K562 (cell line): ENCODE measurements around the gene PGA3. TPM values are rescaled to one million over a fixed set of nuclear protein-coding genes. Genes with fewer than 3 reads are reported as not detected.

Experiments
- DEAF1 ChIP-seq: fragments of 450-650 bp; formaldehyde crosslinking; IDR thresholded peaks from 2 replicates; pipeline ENCODE4 v1.4.0; 2020; ENCODE audit warnings: mild to moderate bottlenecking, moderate library complexity
- EP400 ChIP-seq: fragments of 450-650 bp; IDR thresholded peaks from 2 replicates; pipeline ENCODE4 v1.6.1; 2017; ENCODE audit warnings: antibody characterized with exemption, mild to moderate bottlenecking, moderate library complexity
- GABPB1 ChIP-seq: sonication (generic); formaldehyde crosslinking; IDR thresholded peaks from 2 replicates; pipeline ENCODE4 v1.8.0; 2022; ENCODE audit warnings: mild to moderate bottlenecking, missing genetic modification reagents
- HDAC1 ChIP-seq, 2 experiments: fragments of 450-650 bp; IDR thresholded peaks; 2 replicates each; pipeline ENCODE4 v1.6.1; 2016 to 2017; ENCODE audit warnings: inconsistent platforms in 1 of 2, mild to moderate bottlenecking in 1 of 2, moderate library complexity in 1 of 2
- HEY1 ChIP-seq: fragments of 250-450 bp; sonication (Bioruptor Pico); IDR thresholded peaks from 2 replicates; pipeline ENCODE4 v1.5.0; 2020; ENCODE audit warnings: mild to moderate bottlenecking, moderate library complexity, borderline replicate concordance
- KLF16 ChIP-seq: IDR thresholded peaks from 2 replicates; pipeline ENCODE4 v1.6.1; 2016; ENCODE audit warnings: antibody characterized with exemption
- NCOA6 ChIP-seq: fragments of 450-650 bp; IDR thresholded peaks from 2 replicates; pipeline ENCODE4 v1.6.1; 2017; ENCODE audit warnings: mild to moderate bottlenecking
- RBM39 ChIP-seq: fragments of 200-400 bp; formaldehyde crosslinking; optimal IDR thresholded peaks from 2 replicates; pipeline ENCODE3; 2018; ENCODE audit warnings: low read depth, low read length
- RCOR1 ChIP-seq, 2 experiments: IDR thresholded peaks; 2 replicates each; pipeline ENCODE4 v1.6.1; 2012; ENCODE audit warnings: low read depth in 2 of 2, low read length in 2 of 2, borderline replicate concordance in 1 of 2, improper control_type of control experiment in 1 of 2
- RNF219 ChIP-seq: fragments of 250-450 bp; sonication (Bioruptor Pico); IDR thresholded peaks from 2 replicates; pipeline ENCODE4 v1.5.0; 2022; ENCODE audit warnings: mild to moderate bottlenecking
- SAP30 ChIP-seq: fragments of 200-600 bp; sonication (generic); IDR thresholded peaks from 2 replicates; pipeline ENCODE4 v1.6.1; 2012; ENCODE audit warnings: borderline replicate concordance, low read depth, mild to moderate bottlenecking, moderate library complexity, low read length, control low read depth, inconsistent platforms; ENCODE audit not compliant: insufficient read depth, poor library complexity, severe bottlenecking
- TOE1 ChIP-seq, 2 experiments: fragments of 450-650 bp in 1 of 2; sonication (generic) in 1 of 2; formaldehyde crosslinking in 1 of 2; IDR thresholded peaks; 2 replicates each; pipeline versions ENCODE4 v1.7.1 to v1.8.0; 2016 to 2022; ENCODE audit warnings: borderline replicate concordance in 2 of 2, mild to moderate bottlenecking in 2 of 2, antibody characterized with exemption in 1 of 2, inconsistent platforms in 1 of 2, low read depth in 1 of 2, missing genetic modification reagents in 1 of 2, moderate library complexity in 1 of 2
- XRCC5 ChIP-seq: fragments of 200-400 bp; formaldehyde crosslinking; IDR thresholded peaks from 2 replicates; pipeline ENCODE4 v1.6.1; 2017; ENCODE audit warnings: low read depth, mild to moderate bottlenecking, low read length
- ZNF184 ChIP-seq: sonication (generic); formaldehyde crosslinking; IDR thresholded peaks from 2 replicates; pipeline ENCODE4 v1.5.0; 2020; ENCODE audit warnings: missing genetic modification reagents
- ZNF263 ChIP-seq: sonication (generic); formaldehyde crosslinking; IDR thresholded peaks from 2 replicates; pipeline ENCODE4 v1.8.0; 2022; ENCODE audit warnings: mild to moderate bottlenecking, missing genetic modification reagents, borderline replicate concordance
- ZNF398 ChIP-seq: fragments of 250-450 bp; sonication (Bioruptor Pico); IDR thresholded peaks from 2 replicates; pipeline ENCODE4 v1.8.0; 2021; ENCODE audit warnings: moderate library complexity, mild to moderate bottlenecking, inconsistent platforms
- ZNF583 ChIP-seq: fragments of 250-450 bp; sonication (Bioruptor Pico); IDR thresholded peaks from 2 replicates; pipeline ENCODE4 v1.4.0; 2020
- ZNF695 ChIP-seq: fragments of 450-650 bp; formaldehyde crosslinking; IDR thresholded peaks from 2 replicates; pipeline ENCODE4 v1.4.0; 2020; ENCODE audit warnings: mild to moderate bottlenecking, moderate library complexity
- polyA plus RNA-seq, 8 experiments: library from polyadenylated mRNA; depleted of rRNA in 4 of 8; stranded (reverse) in 5 of 8; unstranded in 3 of 8; fragments of >200 nt; fragmentation: Nextera tagmentation in 2 of 8; fragmentation: Illumina TruSeq in 1 of 8; extraction: Ambion mirVana in 2 of 8; extraction: Trizol in 1 of 8; gene quantifications; 2 replicates each; pipeline versions ENCODE4 v1.2.1 to v1.2.3, GENCODE V29; 2011 to 2014; ENCODE audit warnings: inconsistent platforms in 1 of 8, missing spikeins in 1 of 8
- total RNA-seq, 7 experiments: library from RNA; depleted of rRNA in 6 of 7; stranded (reverse); fragments of >200 nt in 6 of 7; fragmentation: Illumina TruSeq in 2 of 7; extraction: Trizol in 2 of 7; gene quantifications; 2 replicates each; pipeline versions ENCODE4 v1.2.1 to v1.2.3, GENCODE V29; 2011 to 2021; ENCODE audit warnings: low replicate concordance in 1 of 7
- TF ChIP-seq, protein P1 (sequence below): conservative IDR thresholded peaks from 2 replicates; pipeline ENCODE4 v1.6.1; 2011; ENCODE audit warnings: low read depth, mild to moderate bottlenecking, low read length; ENCODE audit not compliant: control insufficient read depth

The PGA3 gene
- total and polyA plus RNA-seq, 9 of the 15 experiments (the other 6 are each of a cell fraction or from before 2014, with no cell fraction given): 0.15 to 0.18 (median 0.18) TPM; not detected in 6

GRCh38 chr11:61161190-61162091 is 41.9 kb upstream of the PGA3 start, which contains the start of gene VPS37C (continued):
- TF ChIP-seq DEAF1 (CRISPR knock-in tag) (no peak), SAP30 (peak; percentile 67), ZNF695 (CRISPR knock-in tag) (no peak), HEY1 (CRISPR knock-in tag) (no peak), ZNF583 (CRISPR knock-in tag) (no peak), RCOR1 (IDR thresholded peaks at IDR 0.05; ENCODE audit: borderline replicate concordance in 1 of 2, low read depth in 2 of 2, low read length in 2 of 2) (no peak), GABPB1 (peak; percentile 85), NCOA6 (no peak), TOE1 (IDR thresholded peaks at IDR 0.05; ENCODE audit: borderline replicate concordance) (peak; percentile 73; the same call in 1 of the 2 replicates), TOE1 (CRISPR knock-in tag; IDR thresholded peaks at IDR 0.05; ENCODE audit: borderline replicate concordance, low read depth) (0 out of 2 replicates have a peak, but pooled peaks have one; percentile 47), ZNF263 (CRISPR knock-in tag) (peak; percentile 91), EP400 (peak; percentile 74), KLF16 (no peak), ZNF398 (CRISPR knock-in tag) (no peak), XRCC5 (no peak), RBM39 (no peak), ZNF184 (CRISPR knock-in tag) (no peak), RNF219 (CRISPR knock-in tag) (no peak), HDAC1 (IDR thresholded peaks at IDR 0.05) (peak in 1 of 2 experiments; percentile 58; a peak in 1 of 4 replicates)
- TF ChIP-seq, protein P1, sequence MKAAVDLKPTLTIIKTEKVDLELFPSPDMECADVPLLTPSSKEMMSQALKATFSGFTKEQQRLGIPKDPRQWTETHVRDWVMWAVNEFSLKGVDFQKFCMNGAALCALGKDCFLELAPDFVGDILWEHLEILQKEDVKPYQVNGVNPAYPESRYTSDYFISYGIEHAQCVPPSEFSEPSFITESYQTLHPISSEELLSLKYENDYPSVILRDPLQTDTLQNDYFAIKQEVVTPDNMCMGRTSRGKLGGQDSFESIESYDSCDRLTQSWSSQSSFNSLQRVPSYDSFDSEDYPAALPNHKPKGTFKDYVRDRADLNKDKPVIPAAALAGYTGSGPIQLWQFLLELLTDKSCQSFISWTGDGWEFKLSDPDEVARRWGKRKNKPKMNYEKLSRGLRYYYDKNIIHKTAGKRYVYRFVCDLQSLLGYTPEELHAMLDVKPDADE: peak; percentile 45; the same call in 1 of the 2 replicates
